ENCODE results near the gene ASIC2.

The ASIC2 gene

DNA sequence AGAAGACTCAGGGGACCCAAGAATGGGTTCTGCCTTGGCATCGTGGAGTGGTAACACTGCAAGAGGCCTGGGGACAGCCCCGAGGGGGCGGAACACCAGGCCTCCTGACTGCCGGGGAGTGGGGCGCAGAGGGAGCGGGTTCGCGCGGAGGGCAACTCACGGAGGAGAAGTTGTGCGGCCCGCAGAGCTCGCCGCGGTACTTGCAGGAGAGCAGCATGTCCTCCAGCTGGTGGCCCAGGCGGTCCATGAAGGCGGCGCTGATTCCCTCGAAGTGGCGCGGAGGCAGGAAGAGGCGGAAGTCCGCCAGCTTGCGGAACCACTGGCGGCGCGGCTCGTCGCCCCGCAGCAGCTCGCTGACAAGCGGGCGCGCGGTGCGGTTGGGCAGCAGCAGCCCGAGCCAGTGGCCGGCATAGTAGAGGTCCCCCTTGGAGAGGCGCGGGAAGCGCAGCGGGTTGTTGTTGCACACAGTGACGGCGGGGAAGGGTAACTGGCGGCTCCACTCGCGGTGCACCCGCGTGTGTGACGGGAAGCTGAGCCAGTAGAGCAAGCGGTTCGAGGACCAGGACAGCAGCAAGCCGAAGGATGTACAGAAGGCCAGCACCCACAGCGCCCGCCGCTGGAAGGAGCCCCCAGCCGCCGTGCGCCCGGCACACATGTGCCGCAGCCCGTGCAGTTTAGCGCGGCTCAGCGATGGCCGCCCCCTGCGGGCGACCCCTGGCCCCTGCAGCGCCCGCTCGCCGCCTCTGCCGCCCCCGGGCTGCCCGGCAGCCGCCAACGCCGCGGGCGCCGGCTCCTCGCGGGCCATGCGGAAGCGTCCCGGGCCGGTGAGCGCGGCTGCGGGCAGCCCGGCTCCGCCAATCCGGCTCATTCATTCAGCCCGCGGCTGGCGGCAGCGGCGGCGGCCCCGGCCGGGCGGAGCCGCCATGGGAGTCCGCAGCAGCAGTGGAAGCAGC is 1.6 kb downstream of the ASIC2 start:
- peak; percentile 39 for DNase-seq (ENCODE audit: low read depth)
- peak overlapping the region; percentile 37 for H3K4me3 ChIP-seq (ENCODE audit: low read length)

GRCh38 chr17:33290253-33290652 is 2.8 kb downstream of the ASIC2 start:
- H3K4me3 ChIP-seq (ENCODE audit: low read length) = no peak overlapping the region
- TF ChIP-seq, protein P1, sequence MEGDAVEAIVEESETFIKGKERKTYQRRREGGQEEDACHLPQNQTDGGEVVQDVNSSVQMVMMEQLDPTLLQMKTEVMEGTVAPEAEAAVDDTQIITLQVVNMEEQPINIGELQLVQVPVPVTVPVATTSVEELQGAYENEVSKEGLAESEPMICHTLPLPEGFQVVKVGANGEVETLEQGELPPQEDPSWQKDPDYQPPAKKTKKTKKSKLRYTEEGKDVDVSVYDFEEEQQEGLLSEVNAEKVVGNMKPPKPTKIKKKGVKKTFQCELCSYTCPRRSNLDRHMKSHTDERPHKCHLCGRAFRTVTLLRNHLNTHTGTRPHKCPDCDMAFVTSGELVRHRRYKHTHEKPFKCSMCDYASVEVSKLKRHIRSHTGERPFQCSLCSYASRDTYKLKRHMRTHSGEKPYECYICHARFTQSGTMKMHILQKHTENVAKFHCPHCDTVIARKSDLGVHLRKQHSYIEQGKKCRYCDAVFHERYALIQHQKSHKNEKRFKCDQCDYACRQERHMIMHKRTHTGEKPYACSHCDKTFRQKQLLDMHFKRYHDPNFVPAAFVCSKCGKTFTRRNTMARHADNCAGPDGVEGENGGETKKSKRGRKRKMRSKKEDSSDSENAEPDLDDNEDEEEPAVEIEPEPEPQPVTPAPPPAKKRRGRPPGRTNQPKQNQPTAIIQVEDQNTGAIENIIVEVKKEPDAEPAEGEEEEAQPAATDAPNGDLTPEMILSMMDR (IDR thresholded peaks at IDR 0.05; ENCODE audit: insufficient read depth, low read depth, low read length, missing control alignments) = no peak
- DNase-seq (ENCODE audit: low read depth) = no peak

More for the DNA sequence above, 1.6 kb downstream of the ASIC2 start:
- TF ChIP-seq, protein P1 (IDR thresholded peaks at IDR 0.05; ENCODE audit: insufficient read depth, low read depth, low read length, missing control alignments) = no peak

DNA sequence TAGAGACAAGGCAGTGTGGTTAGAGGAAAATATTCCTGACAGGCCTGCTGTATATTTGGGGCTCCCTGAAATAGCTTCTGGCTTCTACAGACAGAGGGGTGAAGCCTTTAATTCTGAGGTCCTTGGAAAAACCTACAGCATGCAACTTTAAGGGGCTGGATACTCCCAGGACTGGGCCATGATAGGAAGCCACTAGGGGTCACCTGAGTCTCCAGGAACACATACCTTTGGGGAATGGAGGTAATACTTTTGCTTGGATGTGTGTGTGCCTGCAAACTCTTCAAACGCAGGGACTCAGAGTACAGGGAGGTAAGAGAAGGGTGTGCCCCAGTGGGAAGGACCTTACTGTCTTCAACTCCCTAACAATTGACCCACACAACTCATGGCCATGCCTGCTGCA is 4.1 kb downstream of the ASIC2 start:
- no peak overlapping the region for H3K4me3 ChIP-seq (ENCODE audit: low read length)
- no peak for DNase-seq (ENCODE audit: low read depth)
- TF ChIP-seq, protein P1 (IDR thresholded peaks at IDR 0.05; ENCODE audit: insufficient read depth, low read depth, low read length, missing control alignments) = no peak

DNA sequence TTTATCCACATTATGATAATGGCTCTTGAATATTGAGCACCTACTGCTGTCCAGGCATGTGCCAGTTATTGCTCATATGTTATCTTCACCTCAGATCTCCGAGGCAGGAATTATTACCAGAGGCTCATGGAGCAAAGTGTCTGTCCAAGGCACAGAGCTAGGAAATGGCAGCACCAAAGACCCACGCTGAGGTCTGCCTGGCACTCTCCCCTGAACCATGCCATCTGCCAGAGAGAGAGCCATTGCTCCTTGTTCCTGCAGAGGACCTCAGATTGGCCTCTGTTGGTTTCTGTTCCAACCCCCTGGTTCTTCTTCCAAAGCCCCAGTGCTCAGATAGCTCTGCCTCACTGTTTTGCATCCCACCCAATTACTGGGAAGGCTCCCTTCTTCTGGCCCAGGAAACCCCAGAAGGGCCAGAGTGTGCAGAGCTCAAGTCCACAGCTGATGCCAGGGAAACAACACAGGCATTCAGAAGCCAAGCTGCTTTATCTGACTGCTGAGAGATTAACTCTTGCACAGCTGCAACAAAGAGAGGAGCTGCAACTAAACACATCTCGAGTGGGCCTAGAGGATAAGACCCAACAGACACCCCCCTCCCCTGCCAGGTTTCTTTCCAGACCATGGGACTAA is 5.9 kb downstream of the ASIC2 start:
- TF ChIP-seq, protein P1 (IDR thresholded peaks at IDR 0.05; ENCODE audit: insufficient read depth, low read depth, low read length, missing control alignments) = no peak
- DNase-seq (ENCODE audit: low read depth) = no peak
- H3K4me3 ChIP-seq (ENCODE audit: low read length) = no peak overlapping the region

DNA sequence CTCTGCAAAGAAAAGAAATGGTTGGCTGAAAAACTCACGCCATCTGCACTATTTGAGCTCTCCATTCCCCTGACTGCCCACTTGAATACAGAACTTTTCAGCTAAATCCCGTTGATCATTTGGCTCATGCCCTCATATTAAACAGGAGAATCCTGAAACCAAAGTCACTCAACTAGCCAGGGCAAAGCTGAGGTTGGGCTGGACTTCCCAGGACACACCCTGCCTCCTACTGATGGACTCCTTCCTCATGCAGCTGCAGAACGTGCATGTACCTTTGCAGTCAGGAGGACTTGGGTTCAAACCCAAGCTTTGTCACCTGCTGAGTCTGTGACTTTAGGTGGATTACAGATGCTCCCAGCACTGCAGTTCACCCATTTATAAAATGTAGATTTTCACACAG is 7.7 kb downstream of the ASIC2 start:
- peak; percentile 25 for DNase-seq (ENCODE audit: low read depth)
- TF ChIP-seq, protein P1 (IDR thresholded peaks at IDR 0.05; ENCODE audit: insufficient read depth, low read depth, low read length, missing control alignments) = peak; percentile 24
- no peak overlapping the region for H3K4me3 ChIP-seq (ENCODE audit: low read length)

DNA sequence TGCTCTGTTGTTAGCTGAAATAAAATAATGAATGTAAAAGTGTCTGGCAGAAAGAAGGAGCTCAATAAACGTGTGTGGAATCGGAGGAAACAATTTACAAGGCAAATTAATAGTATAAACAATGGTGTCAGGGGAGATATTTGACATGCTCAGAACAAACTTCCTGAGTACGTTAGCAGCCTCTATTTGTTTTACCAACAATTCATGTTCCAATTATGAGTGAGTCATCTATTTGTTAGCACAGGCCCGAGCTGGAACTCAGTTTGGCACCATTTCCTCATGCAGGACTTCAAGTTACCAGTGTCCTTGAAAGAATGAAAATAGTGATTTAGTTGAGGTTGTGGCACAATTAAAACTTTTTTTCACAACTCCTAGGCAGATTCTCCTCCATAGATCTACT is 9.1 kb downstream of the ASIC2 start:
- TF ChIP-seq, protein P1 (IDR thresholded peaks at IDR 0.05; ENCODE audit: insufficient read depth, low read depth, low read length, missing control alignments) = no peak
- no peak overlapping the region for H3K4me3 ChIP-seq (ENCODE audit: low read length)
- DNase-seq (ENCODE audit: low read depth) = peak; percentile 93
